LoVo (cell line): ENCODE data around the gene PLA2G6.

ENCODE experiments used
- DNase-seq: peaks from one replicate; pipeline ENCODE4 v3.0.0-alpha.2; 2016; ENCODE audit warnings: low spot score

Gene PLA2G6

DNA sequence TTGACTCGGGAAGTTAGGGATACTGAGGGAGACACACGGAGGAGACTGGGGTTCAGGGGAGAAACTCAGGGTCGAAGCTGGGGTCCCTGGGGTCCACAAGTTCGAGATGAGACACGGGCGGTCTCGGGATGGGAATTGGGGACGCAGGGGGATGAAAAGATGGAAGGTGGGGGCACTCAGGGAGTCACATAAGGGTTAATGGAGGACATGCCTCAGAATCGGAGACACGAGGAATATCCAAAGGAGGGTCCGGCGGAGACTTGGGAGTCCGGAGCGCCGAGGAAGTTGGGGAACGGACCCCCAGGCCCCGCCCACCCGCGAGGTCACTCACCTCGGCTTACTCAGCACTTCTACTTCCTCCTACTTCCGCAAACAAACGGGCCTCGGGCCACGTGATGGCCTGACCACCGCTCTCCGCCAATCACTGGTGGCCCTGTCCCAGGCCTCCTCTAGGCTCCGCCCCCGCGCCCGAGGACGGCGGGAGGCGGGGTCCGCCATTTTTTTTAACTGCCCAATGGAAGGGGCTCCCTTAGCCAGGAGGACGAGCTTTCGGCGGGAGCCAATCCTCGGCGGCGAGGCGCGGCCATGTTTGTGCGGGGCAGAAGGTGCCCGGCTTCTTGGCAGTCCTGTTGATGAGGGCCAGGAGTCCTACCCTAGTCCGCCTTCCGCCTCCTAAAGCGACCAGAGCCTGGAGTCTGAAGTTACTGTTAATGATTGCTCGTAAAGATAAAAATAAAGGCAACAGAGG, at the start of gene PLA2G6:
Gene PLA2G6 (minus strand): TSS at position 378 of the 748 bp plus-strand sequence. CDS start 12,404 bp downstream, outside the sequence.
- peak; percentile 99 for DNase-seq

GRCh38 chr22:38230916-38231315, 49.3 kb upstream of the PLA2G6 start:
- no peak for DNase-seq

DNA sequence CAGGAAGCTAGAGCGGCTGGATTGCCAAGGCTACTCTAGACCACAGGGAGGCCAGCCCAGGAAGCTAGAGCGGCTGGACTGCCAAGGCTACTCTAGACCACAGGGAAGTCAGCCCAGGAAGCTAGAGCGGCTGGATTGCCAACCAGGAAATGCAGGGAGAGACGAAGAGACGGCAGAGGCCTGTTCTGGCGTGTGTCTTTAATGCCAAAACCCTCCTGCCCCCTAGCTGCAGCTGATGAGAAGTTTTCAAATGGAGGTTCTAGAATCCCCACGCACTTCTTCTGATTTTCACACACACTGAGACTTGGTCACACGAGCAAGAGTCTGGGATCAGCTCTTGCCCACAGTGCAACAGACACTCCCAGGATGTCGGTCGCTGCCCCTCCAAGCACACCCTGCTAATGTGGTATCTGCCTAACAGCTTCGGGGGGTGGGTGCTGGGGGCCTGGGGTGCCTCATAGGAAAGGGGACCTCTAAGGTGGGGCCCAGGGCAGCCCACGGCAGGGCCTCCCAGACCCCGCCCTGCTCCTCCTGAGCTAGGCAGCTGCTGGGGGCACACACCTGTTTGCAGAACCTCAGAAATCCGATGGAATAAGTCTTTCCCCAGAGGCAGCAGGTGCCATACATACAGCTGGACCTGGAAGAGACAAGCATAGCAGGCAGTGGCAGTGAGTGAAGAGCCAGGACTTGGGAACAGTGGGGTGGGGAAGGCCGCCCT, 48.6 kb upstream of the PLA2G6 start:
- no peak for DNase-seq

DNA sequence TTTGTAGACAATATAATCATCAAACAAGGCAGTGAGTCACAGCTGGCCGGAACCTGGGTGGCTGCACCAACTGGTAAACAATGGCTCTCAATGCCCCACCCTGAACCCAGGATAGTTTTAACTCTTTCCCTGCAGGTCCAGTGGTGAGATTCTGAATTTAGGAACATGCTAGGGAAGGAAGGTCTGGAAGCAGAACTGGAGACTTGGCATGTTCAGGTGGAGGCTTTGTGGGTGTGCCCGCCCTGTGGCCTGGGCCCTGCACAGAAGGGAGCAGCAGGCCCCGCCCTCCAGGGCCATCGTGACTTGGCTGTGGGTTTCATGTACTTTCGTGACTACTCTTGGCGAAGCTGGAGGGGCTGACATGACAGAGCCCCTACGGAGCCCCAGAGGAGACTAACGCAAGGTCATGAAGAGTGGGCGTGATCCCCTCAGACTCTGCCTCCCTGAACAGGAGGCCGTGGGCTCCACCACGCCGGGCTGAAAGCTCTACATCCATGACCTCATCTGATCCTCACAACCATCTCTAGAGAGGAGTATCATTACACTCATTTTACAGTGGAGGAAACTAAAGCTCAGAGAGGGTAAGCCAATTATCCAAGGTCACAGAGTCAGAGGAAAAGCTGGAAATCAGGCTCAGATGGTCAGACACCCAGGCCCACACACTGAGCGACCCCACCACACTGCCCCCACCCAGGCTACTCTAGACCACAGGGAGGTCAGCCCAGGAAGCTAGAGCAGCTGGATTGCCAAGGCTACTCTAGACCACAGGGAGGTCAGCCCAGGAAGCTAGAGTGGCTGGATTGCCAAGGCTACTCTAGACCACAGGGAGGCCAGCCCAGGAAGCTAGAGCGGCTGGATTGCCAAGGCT, 47.5 kb upstream of the PLA2G6 start:
- peak; percentile 62 for DNase-seq

DNA sequence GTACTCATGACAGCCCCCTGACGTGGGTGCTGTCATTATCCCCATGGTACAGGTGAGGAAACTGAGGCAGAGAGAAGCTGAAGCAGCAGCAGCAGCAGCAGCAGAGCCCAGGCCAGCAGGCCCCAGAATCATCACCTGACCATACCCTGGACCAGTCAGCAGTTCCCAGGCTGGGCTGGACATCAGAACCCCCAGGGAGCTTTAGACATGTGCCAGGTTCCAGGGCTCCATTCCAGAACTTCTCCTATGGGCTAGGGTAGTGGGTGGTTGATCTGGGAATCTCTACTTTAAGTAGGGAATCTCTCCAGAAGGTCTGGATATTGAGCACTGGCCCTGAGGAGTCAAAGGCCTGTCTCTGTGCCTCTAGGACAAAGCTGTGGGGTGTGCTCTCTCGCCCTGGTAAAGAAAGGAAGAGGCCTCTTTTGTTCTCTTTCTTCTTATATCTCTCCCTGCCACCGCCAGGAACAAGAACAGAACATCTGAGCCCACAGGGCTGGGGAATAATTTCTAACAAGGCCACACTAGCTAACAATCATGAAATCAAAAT, 46.8 kb upstream of the PLA2G6 start:
- DNase-seq: no peak

GRCh38 chr22:38226853-38227649, 45.4 kb upstream of the PLA2G6 start:
- DNase-seq: no peak

- no peak for DNase-seq
These were observed 41.8 kb upstream of the PLA2G6 start for GRCh38 chr22:38223289-38223960.

GRCh38 chr22:38222797-38223119, 41.1 kb upstream of the PLA2G6 start:
- DNase-seq: no peak

- DNase-seq: no peak
These were observed 40.5 kb upstream of the PLA2G6 start for GRCh38 chr22:38221908-38222796.

DNA sequence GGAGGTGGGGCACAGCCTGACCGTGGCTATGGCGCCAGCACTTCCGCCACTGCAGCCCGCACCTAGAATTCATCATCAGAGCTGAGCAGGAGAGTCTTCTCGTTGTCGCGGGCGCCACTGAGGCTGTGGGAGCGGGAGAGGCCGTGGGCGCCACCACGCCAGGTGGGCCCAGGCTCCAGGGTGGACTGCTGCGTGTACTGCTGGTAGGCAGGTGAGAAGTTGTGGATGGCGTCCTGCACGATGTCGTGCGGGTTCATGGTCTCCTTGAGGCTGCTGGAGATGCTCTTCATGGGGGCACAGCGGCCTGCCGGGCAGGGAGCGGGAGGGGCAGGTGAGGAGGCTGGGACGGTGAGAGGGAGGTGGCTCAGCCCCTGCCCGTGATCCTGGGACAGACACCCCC, 39.8 kb upstream of the PLA2G6 start:
- no peak for DNase-seq

- no peak for DNase-seq
These were observed 39.2 kb upstream of the PLA2G6 start for GRCh38 chr22:38220653-38221386.

DNA sequence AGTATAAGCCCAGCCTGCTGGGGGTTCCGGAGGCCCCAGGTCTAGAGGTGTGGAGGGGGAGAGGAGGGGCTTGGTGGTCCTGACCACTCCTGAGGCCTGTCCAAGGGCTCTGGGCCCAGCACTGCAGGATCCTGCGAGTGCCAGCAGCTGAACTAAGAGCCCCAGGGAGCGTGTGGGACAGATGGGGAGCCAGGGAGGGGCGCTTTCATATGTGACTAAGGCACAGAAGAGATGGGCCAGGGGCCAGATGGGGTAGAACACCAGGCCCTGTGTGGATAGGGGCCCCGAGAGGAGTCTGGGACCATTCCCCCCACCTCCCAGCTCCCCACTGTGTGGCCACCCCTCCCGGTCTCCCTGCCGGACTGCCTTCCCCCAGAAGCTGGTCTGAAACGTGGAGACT, 38.5 kb upstream of the PLA2G6 start:
- DNase-seq: no peak

GRCh38 chr22:38219632-38220031, 38.0 kb upstream of the PLA2G6 start:
- no peak for DNase-seq

DNA sequence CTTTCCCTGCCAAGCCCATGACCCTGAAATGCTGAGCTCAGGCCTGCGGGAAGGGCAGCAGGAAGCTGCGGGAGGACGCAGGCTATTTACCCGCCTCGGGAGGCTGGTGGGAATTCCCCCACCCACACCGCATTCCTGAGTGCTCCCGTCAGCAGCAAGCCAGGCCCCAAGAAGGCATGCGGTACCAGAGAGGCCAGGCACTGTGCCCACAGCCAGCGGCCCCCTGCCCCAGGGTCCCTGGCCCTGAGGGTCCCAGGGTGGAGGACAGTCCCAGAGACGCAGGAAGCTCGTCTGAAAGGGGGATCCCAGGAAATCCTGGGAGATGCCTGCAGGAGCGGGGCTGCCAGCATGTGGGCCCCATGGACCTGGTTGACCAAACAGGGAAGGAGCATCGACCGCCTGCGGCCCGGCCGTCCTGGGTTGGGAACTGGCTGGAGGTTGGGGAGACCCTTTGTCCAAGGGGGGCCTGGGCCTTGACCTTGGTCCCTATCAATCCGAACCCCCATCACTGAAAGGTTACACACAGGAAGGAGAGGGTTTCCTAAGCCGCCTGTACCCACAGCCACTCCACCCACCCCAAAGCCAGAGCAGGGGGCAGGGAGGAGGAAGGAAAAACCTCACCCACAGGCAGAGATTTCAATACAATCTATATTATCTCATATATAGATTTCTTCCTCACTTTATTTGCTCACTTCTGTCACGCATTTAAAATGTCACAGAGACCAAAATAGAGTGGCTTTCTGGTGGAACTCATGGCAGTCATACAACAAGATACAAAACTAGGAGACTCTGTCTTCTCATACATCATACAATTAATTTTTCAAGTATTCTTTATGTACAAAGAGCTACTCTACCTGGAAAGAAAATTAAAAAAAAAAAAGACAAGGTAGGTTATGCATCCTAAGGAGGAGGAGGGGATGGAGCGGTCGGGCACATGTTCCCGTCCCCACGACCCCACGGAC, 37.3 kb upstream of the PLA2G6 start:
- peak; percentile 79 for DNase-seq

DNA sequence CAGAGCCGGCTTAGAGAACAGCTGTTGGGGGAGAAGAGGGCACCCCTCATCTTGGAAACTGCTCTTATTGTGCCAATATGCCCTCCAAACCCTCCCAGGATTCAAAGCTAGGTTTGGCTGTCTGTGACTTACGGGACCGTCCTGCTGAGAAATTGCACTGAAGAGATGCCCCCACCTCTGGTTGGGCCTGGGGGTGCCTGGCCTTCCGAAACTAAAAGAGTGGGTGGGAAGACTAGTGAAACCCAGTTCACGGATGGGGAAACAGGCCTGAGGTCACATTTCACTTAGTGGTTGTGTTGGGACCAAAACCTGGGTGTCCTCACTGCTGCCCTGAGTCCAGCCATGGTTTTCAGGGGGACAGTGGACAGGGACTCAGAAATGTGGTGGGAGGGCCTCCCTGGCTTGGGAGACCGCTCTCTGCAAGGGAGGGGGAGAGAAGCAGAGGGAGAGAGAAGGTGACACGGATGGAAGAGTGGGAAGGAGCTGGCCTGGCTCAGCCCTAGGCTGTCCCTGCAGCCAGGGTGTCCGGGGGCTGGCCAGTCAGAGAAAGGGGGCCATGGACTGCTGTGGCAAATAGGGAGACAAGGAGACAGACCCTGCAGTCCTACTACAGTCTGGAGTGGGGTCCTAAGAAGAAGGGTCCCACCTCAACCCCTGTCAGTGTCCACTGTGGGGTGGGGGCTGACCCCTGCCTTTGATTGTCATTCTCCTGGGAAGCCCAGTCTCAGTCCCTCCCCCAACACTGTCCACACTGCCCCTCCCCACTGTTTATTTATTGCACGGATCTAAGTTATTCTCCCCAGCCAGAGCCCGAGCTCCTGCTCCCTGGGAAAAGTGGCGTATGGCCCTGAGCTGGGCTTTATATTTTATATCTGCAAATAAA, 33.8 kb upstream of the PLA2G6 start:
- no peak for DNase-seq

- no peak for DNase-seq
These were observed 32.8 kb upstream of the PLA2G6 start for GRCh38 chr22:38214302-38215056.

- no peak for DNase-seq
These were observed 32.3 kb upstream of the PLA2G6 start for GRCh38 chr22:38213990-38214301.
